MM.1S (cell line): ENCODE data around the gene KIF16B.
A peak's percentile ranks its signal among the peaks of the same experiment; 100 is the strongest.

Source experiments
- DNase-seq: peaks from one replicate; pipeline ENCODE4 v3.0.0-alpha.2; 2015
- H2AFZ ChIP-seq: fragments of 300-600 bp; sonication (generic); 2 replicates; pipeline ENCODE4 v1.6.0; 2016; ENCODE audit warnings: antibody characterized with exemption, low read length
- H3F3A ChIP-seq: fragments of 300-600 bp; sonication (generic); 2 replicates; pipeline ENCODE4 v1.6.1; 2016; ENCODE audit warnings: mild to moderate bottlenecking, antibody characterized with exemption, low read length, moderate library complexity, mixed read lengths; ENCODE audit not compliant: insufficient read depth
- H3K27ac ChIP-seq: fragments of 300-600 bp; sonication (generic); 2 replicates; pipeline ENCODE4 v1.5.1; 2016; ENCODE audit warnings: mild to moderate bottlenecking, low read length
- H3K27me3 ChIP-seq: fragments of 300-600 bp; sonication (generic); replicated peaks from 2 replicates; pipeline ENCODE4 v1.6.0; 2016; ENCODE audit warnings: low read length; ENCODE audit not compliant: insufficient read depth
- H3K36me3 ChIP-seq: fragments of 300-600 bp; sonication (generic); replicated peaks from 2 replicates; pipeline ENCODE4 v1.6.1; 2016; ENCODE audit warnings: mild to moderate bottlenecking, low read length, mixed read lengths; ENCODE audit not compliant: insufficient read depth
- H3K4me1 ChIP-seq: fragments of 300-600 bp; sonication (generic); 2 replicates; pipeline ENCODE4 v1.6.1; 2016; ENCODE audit warnings: low read length, mixed read lengths
- H3K4me2 ChIP-seq: fragments of 300-600 bp; sonication (generic); 2 replicates; pipeline ENCODE4 v1.6.0; 2016; ENCODE audit warnings: low read depth, low read length
- H3K4me3 ChIP-seq: fragments of 300-600 bp; sonication (generic); 2 replicates; pipeline ENCODE4 v1.5.1; 2016; ENCODE audit warnings: low read length, mixed read lengths
- H3K79me2 ChIP-seq: fragments of 300-600 bp; sonication (generic); 2 replicates; pipeline ENCODE4 v1.6.1; 2016; ENCODE audit warnings: mixed run types, low read length, mixed read lengths
- H3K9ac ChIP-seq: fragments of 300-600 bp; sonication (generic); 2 replicates; pipeline ENCODE4 v1.6.1; 2016; ENCODE audit warnings: low read length, mixed read lengths
- H3K9me2 ChIP-seq: fragments of 300-600 bp; sonication (generic); replicated peaks from 2 replicates; pipeline ENCODE4 v1.6.1; 2016; ENCODE audit warnings: mild to moderate bottlenecking, low read length, mixed read lengths; ENCODE audit not compliant: insufficient read depth
- H3K9me3 ChIP-seq: fragments of 300-600 bp; sonication (generic); replicated peaks from 2 replicates; pipeline ENCODE4 v1.6.1; 2016; ENCODE audit warnings: mild to moderate bottlenecking, low read length, mixed read lengths; ENCODE audit not compliant: insufficient read depth
- H4K20me1 ChIP-seq: fragments of 300-600 bp; sonication (generic); 2 replicates; pipeline ENCODE4 v1.6.1; 2016; ENCODE audit warnings: mild to moderate bottlenecking, low read length, moderate library complexity, mixed read lengths; ENCODE audit not compliant: insufficient read depth
- CTCF ChIP-seq: fragments of 300-600 bp; sonication (generic); IDR thresholded peaks from 2 replicates; pipeline ENCODE4 v1.5.1; 2016; ENCODE audit warnings: antibody characterized with exemption, low read length, mixed read lengths
- EZH2 ChIP-seq: fragments of 300-600 bp; sonication (generic); optimal IDR thresholded peaks from 2 replicates; pipeline ENCODE3; 2017; ENCODE audit warnings: low read depth, mild to moderate bottlenecking, antibody characterized with exemption, low read length, mixed read lengths
- EZH2phosphoT487 ChIP-seq: fragments of 300-600 bp; sonication (generic); IDR thresholded peaks from 2 replicates; pipeline ENCODE4 v1.6.1; 2018; ENCODE audit warnings: antibody characterized with exemption, low read length

Gene KIF16B

DNA sequence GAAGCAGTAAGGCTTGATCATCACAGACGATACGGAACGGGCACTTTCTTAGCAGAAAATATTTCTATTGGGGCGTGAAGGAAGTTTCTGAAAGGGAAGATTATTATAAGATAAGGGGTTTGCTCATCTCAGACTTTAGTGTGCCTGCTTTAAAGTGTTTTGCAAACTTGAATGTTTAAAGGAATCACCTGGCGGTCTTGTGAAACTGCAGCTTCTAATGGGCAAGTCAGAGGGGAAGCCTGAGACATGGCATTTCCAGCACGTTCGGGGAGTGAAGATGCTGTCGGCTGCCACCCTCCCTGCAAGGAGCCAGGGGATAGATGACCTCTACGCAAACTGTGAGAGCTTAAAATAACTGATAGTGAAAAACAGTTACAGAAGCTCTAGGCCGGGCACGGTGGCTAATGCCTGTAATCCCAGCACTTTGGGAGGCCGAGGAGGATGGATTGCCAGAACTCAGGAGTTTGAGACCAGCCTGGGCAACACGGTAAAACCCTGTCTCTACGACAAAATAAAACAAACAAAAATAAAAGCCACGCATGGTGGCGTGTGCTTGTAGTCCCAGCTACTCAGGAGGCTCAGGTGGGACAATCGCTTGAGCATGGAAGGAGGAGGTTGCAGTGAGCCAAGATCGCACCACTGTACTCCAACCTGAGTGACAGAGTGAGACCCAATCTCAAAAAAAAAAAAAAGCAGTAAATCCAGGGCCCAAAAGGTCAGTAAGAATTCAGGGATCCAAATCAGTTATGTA, 2.3 kb upstream of the KIF16B start:
- Histone ChIP-seq H2AFZ (peak overlapping the region; percentile 81), H3K4me3 (peak overlapping the region; percentile 70), H3K4me2 (peak overlapping the region; percentile 70), H3F3A (peaks cover 6% of the 10 kb centered on the region; the same call in 1 of the 2 replicates), H3K27me3 (no peaks in the 10 kb centered on the region), H3K9ac (peak overlapping the region; percentile 54; the same call in 1 of the 2 replicates), H3K79me2 (no peaks in the 10 kb centered on the region), H3K4me1 (peaks cover 6% of the 10 kb centered on the region; the same call in 1 of the 2 replicates), H4K20me1 (no peaks in the 10 kb centered on the region), H3K9me3 (no peaks in the 10 kb centered on the region), H3K9me2 (no peaks in the 10 kb centered on the region), H3K36me3 (no peaks in the 10 kb centered on the region), H3K27ac (peak overlapping the region; percentile 37; the same call in 1 of the 2 replicates)
- peak; percentile 32 for DNase-seq
- TF ChIP-seq EZH2 (no peak), CTCF (no peak), EZH2phosphoT487 (no peak)

- Histone ChIP-seq H3K27ac (peak overlapping the region; percentile 37; the same call in 1 of the 2 replicates), H2AFZ (peak overlapping the region; percentile 81), H3K9me3 (no peaks in the 10 kb centered on the region)
Observed at GRCh38 chr20:16574656-16575355, 1.6 kb upstream of the KIF16B start.

DNA sequence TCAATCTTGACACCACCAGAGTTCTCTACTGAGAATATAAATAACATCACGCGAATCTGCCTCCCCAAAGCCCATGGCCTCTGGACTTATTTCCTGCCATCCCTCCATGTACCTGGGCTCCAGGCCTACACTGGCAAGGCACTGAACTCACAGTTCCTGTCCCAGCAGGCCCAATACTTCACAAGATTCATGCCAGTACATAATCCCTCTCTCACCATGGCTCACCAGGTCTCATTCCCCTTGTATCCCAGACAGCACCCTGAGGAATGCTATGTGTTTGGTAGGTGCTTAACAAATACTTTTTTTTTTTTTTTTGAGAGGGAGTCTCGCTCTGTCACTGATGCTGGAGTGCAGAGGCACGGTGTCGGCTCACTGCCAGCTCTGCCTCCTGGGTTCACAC, 1.9 kb downstream of the KIF16B start:
- Histone ChIP-seq H3K4me2 (no peak overlapping the region), H3K27ac (no peak overlapping the region), H3K4me1 (peaks cover 6% of the 10 kb centered on the region; the same call in 1 of the 2 replicates), H2AFZ (no peak overlapping the region), H3K27me3 (no peaks in the 10 kb centered on the region), H3K79me2 (no peaks in the 10 kb centered on the region), H3K4me3 (no peak overlapping the region), H3K9ac (no peak overlapping the region), H4K20me1 (no peaks in the 10 kb centered on the region), H3K9me2 (no peaks in the 10 kb centered on the region), H3K9me3 (no peaks in the 10 kb centered on the region), H3K36me3 (no peaks in the 10 kb centered on the region), H3F3A (peaks cover 6% of the 10 kb centered on the region; the same call in 1 of the 2 replicates)
- TF ChIP-seq EZH2 (no peak), CTCF (no peak), EZH2phosphoT487 (no peak)
- DNase-seq, result no peak

More at GRCh38 chr20:16574656-16575355, 1.6 kb upstream of the KIF16B start:
- peak; percentile 92 for DNase-seq
- Histone ChIP-seq H3K4me3 (peak overlapping the region; percentile 70), H3F3A (peaks cover 6% of the 10 kb centered on the region; the same call in 1 of the 2 replicates), H3K79me2 (no peaks in the 10 kb centered on the region), H3K9ac (peak overlapping the region; percentile 54; the same call in 1 of the 2 replicates), H3K9me2 (no peaks in the 10 kb centered on the region), H4K20me1 (no peaks in the 10 kb centered on the region), H3K36me3 (no peaks in the 10 kb centered on the region), H3K4me1 (peaks cover 6% of the 10 kb centered on the region; the same call in 1 of the 2 replicates), H3K4me2 (peak overlapping the region; percentile 70), H3K27me3 (no peaks in the 10 kb centered on the region)
- no peak for TF ChIP-seq EZH2phosphoT487
- TF ChIP-seq EZH2, result no peak
- no peak for TF ChIP-seq CTCF
